HG02678 (cell line): ENCODE results near the gene PPDPF.
"Not testable (repeated sequence)": the region's sequence is repeated elsewhere in the genome, so short reads cannot be mapped to it uniquely, and the experiment has no call there.

ENCODE experiments used
- ATAC-seq: cut with Tn5 transposase; IDR thresholded peaks from one replicate; pipeline ENCODE4 v1.9.1; 2021; ENCODE audit warnings: mild to moderate bottlenecking, moderate library complexity; ENCODE audit not compliant: unreplicated experiment

Gene PPDPF, protein sequence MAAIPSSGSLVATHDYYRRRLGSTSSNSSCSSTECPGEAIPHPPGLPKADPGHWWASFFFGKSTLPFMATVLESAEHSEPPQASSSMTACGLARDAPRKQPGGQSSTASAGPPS

DNA sequence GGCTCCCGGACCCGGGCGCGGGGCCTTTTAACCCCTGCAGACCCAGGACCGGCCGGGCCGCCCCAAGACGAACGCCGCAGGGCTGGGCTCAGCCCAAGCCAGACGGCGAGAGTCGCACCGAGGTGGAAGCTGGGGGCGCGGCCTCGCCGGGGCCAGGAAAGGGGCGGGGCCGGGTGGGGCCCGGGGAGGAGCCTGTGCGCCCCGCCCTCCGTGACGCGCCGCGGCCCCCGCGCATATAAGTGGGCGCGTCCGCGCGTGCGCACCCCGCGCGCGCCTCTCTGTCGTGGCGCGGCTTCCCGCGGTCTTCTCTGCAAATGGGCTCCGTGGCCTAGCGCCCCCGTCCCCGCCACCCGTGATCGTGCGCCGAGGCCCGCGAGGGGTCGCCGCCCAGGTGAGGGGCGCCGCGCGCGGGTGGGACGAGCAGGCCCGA lies at the start of gene PPDPF:
Gene PPDPF, plus strand, starts transcription at position 262 of the 430 bp plus-strand sequence. CDS start 544 bp downstream, outside the sequence.
- ATAC-seq, result peak; percentile 81

DNA sequence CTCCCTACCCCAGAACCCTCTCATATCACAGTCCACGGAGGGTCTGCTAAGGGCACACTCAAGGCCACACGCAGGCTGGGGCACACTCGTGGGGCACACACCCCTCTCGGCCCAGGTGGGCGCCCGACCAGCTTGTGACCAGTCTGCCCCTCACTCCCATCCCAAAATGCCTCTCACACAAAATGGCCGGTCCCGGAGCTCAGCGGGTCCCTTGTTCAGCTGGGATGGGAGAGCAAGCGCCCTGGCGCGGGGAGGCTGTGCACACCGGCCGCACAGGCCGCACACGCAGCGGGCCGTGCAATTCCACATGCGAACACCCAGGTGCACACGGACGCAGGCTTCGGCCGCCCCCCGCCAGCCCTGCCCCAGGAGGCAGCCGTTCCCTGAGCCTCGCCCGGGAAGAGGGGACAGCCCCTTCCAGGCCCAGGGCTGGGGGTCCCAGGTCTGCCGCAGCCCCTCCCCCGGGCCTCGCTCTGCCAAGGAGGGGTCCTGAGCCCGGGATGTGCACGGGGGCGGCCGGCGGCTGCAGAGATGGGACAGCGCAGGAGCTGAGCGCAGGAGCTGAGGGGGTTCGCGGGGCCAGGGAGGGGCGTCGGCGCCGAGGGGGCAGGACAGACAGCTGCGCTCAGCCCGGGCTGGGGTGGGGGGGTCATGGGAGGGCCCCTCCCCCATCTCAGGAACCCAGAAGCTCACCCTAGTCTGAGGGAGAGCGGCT lies 49.4 kb upstream of the PPDPF start:
- no peak for ATAC-seq

DNA sequence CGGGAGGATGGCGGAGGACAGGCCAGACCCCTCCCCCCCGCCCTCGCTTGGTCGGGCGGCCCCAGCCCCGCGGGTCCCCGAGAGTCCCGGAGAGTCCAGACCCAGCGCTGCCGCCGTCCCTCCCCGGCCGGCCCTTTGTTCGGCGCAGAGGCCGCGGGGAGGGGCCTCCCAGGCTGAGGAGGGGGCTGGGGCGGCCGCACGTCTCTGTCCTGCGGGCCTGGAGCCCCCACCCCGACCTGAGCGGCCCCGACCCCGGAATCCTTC lies 48.9 kb upstream of the PPDPF start:
- no peak for ATAC-seq

DNA sequence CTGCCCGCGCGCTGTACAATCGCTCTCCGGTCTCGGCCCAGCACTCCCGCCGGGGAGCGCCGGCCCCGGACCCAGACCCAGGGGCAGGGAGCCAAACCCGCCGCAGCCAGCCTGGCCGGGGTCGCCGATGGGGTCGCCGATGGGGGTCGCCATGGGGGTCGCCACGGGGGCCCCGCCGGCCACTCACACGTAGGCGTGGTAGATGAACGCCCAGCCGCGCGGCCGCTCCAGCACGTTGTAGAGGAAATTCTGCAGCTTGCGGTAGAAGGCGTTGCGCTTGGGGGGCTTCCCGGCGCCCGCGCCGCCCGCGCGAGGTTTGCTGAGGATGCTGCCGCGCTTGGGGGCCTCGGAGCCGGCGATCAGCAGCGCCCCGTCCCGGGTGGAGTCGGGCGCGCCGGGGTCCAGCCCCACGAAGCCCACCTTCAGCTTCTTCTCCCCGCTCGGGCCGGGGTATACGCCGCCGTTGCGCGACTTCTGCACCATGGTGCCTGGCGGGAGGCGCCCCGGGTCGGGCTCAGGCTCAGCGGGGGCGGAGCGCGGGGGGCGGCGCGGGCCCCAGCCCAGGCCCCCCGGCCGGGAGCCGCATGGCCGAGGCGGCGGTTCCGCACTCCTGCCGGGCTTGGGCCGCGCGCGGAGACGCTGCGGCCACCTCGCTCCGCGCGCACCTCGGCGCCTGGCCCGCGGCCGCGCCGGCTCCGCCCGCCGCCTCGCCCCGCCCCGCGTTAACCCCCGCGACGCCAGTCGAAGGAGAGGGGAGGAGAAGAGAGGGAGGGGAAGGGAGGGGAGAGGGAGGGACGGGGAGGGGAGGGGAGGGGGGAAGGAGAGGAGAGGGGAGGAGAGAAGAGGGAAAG lies 48.4 kb upstream of the PPDPF start, which contains the start of gene KCNQ2:
Gene KCNQ2, minus strand, starts transcription at position 675 of the 851 bp plus-strand sequence. Its CDS starts 192 bp downstream, at position 483.
- ATAC-seq, result no peak

DNA sequence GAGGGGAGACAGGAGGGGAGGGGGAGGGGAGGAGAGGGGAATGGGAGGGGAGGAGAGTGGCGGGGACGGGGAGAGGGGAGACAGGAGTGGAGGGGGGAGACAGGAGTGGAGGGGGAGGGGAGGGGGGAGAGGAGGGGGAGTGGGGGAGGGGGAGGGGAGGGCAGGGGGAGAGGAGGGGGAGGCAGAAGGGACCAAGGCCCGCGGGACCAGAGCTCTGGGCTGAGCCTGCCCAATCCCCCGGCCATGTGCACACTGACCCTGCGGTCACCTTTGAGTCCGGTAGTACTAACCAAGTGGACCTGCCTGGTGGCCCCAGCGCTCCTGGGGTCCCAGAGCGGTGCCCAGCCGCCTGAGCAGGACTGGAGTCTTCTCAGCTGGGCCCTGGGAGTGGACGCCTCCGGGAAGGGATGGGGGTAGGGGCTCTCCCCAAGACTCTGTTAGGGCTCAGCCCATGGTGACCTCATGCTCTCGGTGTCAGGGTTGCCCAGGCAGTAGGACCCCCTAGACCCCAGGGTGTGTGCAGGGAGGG lies 47.6 kb upstream of the PPDPF start:
- no peak for ATAC-seq

DNA sequence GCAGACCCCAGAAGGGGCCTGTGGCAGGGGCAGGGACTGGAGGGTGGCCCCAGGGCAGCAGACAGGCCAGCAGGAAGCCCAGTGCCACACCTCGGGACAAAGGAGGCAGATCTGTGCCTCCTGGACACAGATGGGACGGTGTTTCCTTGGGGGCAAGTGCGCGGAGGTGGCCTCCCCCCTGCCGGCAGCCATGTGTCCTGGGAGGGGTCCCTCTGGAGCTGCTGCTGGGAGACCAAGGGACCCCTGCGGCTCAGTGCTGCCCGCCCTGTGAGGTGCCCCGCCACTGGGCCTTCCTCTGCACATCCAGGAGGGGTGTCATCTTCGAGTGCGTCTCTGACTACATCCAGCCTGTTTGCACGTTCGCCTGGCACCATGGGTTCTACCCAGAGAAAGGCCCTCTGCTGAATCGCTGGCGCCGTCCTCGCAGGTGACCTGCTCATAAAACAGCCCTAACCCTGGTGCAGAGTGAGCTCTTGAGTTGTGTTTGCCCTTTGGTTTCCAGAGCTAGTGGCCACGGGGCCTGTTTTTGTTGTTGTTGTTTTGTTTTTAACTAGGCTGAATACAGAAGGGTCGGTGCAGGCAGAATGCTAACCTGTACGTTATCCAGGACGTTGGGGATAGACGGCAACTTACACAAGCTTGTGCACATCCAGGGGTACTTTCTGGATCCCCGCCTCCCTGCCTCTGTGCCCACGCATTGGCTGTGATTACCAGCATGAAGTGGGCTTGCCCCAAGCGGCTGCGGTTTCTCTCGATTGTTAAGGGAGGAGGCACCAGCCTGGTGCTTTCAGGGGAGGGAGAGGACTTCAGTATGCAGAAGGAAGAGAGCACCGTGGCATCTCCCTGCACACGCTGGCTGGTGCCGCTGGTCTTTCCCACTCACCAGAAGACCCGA lies 46.8 kb upstream of the PPDPF start:
- ATAC-seq, result no peak

DNA sequence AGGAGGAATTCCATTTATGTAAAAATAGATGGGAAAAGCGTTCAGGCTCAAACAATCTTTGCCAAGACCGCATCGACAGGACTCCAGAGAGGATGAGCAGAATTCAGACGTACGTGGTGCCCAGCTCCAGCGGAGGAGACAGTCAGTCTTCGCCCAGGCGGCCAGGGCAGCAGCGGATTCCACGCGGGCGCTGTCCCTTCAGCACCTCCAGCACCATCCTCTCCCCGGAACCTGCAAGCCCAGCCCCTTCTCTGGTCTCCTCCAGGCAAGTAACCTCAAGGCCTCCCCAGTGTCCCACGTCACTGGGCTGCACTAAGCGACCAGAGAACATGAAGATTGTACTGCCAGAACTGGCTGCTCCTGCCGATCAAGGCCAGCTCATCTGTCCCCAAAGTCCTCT lies 45.4 kb upstream of the PPDPF start:
- ATAC-seq, result no peak

DNA sequence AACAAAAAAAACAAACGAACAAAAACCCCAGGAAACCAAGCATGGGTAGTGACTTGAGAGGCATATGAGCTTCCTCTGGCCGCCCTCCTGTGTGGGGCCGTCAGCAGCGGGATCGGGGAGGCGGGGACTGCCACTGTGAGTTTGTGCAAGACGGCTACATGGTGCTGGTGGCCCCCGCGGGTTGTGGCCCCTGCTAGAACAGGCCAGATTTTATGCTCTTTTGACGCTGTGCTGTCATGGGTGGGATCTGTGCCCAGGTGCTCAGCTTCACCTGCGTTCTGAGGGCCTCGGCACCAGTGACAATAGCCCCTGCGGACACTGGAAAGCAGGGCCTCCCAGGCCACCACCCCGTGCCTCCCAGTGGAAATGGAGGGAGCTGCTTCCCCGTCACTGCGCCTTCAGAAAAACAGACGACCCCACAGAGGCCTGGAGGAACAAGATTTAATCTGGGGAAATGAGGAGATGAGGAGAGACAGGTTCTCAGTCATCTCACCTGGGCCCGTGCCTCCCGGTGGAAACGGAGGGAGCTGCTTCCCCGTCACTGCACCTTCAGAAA lies 43.4 kb upstream of the PPDPF start:
- no peak for ATAC-seq

DNA sequence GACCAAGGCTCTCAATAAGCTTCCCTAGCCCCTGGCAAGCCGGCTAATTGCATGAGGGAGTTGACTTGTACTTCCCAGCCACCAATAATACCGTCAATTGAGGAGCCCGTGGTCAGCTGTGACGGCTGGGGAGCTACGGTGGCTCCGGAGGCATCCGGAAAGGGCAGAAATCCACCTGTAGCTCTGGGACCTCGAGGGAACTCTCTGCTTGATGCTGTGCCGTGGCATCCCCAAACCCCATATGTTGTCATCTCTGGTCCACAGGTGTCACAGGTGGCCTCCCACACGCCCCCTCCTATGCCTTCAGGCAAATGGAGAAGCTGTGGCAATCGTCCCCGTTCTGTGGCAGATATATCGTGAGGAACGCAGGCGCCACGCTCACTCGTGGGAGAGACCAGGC lies 42.6 kb upstream of the PPDPF start:
- ATAC-seq, result no peak

DNA sequence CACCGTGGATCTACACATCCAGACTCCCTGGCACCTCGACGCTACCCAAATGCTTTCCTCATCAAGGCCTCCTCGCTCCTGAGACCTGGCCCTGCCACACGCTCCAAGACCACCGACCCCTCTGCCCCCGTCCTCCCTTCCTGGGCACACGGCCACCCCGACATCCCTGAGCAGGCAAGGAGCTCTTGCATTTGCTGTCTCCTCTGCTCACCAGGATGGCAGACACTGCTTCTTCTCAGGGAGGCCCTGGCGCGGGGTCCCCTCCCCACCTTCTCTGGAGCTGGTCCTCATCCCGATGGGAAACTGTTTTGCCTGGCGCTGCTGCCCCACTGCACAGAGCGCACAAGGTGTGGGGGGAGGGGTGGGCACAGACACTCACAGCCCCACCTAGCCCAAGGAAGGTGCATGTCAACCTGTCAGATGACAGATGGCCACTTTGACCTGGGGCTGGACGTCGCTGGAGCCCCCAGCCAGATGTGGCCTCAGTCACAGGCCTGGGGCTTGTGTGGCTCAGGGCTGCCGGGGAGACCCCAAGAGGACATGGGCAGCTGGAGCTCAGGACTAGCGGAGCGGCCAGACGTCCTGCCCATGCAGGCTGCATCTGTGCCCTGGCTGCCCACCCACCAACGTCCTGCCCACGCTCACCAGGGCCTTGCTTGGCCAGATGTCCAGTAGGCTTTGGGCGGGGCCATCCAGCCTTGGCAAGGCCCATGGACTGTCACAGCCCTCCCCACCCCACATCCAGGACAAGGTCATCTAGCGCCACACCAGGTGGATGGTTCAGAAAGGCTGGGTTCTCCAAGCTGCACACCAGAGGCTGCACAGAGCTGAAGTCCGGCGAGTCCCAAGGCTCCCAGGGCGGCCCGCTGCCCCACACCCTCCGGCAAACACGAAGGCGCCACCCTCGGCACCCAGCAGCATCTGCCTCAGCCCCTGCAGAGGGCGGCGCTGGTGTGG lies 41.9 kb upstream of the PPDPF start:
- ATAC-seq, result no peak

DNA sequence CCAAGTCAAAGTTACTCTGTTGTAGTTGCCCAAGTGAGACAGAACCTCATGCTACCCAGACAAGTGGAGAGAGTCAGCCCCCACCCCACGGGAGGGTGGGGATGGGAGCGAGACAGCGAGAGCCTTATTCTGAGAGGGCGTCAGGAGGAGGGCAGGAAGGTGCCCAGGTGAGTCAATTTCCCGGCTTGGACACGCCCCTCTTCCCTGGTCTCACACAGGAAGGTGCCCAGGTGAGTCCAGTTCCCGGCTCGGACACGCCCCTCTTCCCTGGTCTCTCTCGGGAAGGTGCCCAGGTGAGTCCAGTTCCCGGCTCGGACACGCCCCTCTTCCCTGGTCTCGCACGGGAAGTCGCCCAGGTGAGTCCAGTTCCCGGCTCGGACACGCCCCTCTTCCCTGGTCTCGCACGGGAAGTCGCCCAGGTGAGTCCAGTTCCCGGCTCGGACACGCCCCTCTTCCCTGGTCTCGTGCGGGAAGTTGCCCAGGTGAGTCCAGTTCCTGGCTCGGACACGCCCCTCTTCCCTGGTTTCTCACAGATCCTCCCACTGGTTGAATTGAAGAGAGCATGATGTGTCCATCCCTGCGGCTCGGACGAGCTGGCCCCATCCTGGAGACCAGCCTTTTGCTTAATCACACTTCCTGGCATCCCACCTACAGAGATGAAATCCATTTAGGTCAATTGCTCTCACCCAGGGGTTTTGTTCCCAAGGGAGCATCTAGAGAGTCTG lies 40.7 kb upstream of the PPDPF start:
- ATAC-seq, result not testable (repeated sequence)

DNA sequence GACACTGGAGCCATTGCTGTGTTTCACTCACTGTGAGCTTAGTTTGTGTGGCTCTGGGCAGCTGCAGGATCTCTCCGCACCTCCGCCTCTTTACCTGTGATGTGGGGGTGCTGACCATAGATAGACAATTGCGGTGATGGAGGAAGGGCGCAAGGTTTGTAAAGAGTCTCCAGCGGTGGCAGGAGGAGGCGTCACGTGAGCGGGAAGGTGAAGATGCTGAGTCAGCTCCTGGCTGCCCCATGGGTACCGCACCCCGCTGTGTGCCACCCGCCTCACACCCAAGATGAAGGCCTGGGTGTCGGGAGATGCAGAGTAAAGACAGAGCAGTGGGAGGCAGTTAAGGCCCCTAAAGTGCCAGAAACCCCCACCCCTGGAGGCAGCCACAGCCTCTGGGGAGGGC lies 39.1 kb upstream of the PPDPF start:
- no peak for ATAC-seq

DNA sequence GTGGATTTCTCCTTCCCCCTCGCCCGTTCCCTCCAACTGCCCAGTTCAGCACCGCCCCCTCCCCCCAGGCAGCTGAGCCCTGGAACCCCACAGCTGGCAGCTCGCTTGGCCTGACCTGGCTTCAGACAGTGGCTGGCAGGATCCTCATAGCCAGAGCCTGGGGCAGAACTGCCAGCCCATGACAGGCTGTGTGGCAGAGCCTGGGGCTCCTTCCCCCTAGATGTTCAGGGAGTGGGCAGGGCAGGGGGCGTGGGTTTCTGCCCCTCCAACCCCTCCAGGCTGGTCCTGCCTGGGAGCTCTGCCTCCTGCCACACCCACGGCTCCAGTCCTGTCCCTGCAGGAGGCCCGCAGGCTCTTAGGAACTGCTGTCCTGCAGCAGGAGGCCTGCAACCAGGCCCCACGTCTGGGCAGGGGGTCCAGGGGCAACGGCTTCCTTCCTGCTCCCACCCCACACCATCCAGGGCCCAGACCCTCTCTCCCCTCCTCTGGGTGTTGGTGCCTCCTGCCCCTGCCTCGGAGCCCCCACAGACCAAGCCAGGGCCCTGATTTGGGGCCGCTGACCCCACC lies 38.5 kb upstream of the PPDPF start:
- ATAC-seq, result no peak

DNA sequence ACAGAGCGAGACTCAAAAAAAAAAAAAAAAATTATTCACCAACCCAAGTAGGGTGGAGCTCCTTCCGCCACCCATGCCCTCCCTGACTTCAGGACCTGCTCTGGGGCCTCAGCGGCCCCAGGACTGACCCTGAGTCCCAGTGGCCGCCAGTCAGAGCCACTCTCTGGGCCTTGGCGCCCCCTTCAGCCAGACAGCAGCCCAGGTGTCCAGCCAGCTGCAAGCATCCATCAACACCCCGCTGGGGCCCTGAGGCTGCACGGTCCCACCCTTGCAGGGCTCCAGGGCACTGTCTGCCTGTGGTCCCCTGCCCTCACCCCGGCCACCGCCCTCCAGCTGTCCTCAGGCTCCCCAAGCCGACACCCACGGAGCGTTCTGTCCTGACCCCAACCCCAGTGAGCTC lies 36.7 kb upstream of the PPDPF start:
- no peak for ATAC-seq

DNA sequence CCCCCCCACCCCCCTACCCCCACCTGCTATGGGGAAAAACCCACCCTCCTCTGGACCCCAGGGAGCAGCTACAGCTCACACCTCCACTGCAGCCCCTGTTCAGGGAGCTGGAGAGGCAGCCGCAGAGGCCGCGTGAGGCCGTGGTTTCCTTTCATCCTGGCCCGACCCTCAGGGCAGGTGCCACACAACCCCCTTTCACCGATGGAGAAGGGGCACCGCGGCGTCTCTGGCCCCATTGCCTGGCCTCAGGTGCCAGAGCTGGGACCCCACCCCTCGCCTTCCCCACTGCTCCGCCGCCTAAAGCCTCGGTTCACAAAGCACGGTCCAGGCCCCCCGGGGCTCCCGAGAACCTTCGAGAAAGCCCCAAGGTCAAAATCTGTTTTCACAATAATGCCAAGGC lies 36.3 kb upstream of the PPDPF start:
- ATAC-seq, result no peak

DNA sequence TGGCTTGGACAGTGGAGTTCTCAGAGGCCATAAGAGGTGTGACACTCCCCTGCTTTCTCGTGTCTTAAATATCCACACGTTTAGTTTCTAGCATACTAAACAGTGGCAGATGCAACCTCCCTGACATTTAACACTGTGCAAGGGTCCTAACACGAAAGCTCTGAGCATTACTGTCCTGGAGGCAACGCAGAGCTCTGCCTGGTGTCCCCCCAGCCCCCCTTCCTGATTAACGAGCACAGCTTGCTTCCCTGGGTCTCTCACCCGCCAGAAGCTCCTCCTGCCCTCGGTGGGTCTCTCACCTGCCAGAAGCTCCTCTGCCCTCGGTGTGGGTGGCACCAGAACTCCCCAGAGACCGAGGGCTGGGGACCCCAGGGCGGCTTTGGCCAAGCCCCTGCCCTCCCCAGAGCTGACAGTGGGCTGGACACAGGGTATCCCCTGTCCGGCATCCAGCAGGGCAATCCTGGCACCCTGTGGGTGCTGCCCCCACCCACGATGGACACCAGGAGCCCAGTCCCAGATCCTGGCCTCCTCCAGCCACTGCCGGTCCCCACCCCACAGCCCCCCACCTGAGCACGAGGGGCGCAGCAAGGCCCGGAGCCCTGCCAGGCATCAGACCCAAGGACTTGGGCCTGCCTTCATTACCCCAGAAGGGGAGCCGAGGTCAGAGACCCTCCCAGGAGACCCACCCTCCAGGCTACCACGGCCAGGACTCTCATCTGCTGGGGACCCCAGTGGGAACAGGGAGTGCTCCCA lies 35.7 kb upstream of the PPDPF start:
- no peak for ATAC-seq

DNA sequence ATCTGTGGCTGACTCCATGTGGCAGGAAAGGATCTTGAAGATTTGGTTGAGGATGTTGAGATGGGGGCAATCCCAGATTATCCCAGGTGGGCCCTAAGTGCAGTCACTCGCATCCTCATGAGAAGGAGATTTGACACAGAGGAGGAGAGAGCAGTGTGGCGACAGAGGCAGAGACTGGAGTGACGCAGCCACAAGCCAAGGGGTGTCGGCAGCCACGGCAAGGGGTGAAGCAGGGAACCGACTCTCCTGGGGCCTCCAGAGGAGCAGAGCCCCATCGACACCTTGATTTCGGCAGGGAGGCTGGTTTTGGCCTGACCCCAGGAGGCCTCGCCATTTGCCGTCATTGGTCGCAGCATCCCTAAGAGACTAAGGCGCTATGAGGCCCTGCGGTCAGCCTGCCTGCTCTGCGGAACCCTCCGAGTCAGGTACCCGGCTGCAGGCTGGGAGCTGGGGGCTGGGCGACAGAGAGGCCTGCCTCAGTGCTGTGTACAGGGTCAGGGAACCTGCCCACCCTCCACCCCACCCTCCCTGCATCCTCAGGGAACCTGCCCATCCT lies 34.2 kb upstream of the PPDPF start:
- ATAC-seq, result no peak
